IMR-90 (cell line): ENCODE results near the gene NAGPA. TPM values are rescaled to one million over a fixed set of nuclear protein-coding genes. Genes with fewer than 3 reads are reported as not detected.

Experiments
- ATAC-seq: fragments of 200-7000 bp; cut with Tn5 transposase; 2 replicates; pipeline ENCODE4 v1.9.1; 2020; ENCODE audit warnings: low read depth, mild to moderate bottlenecking, moderate library complexity
- BruUV-seq: library from RNA; stranded (reverse); fragments of 400-500 nt; replicated peaks from 2 replicates; lab custom pipeline; 2021; lab: Mats Ljungman, UMichigan
- CTCF ChIA-PET: fragments of 300-600 bp; formaldehyde crosslinking; extraction: SDS; loops from one replicate; lab custom pipeline; 2021; ENCODE audit warnings: antibody characterized with exemption; lab: Yijun Ruan, JAX
- POLR2A ChIA-PET: fragments of 300-600 bp; sonication (Branson Sonifier 250); formaldehyde crosslinking; loops from one replicate; lab custom pipeline; 2022; ENCODE audit warnings: antibody characterized with exemption; ENCODE audit not compliant: unreplicated experiment; lab: Charles Lee
- DNase-seq: peaks from one replicate; pipeline ENCODE4 v3.0.0; 2013
- H2AFZ ChIP-seq: replicated peaks from 2 replicates; pipeline ENCODE3; 2013; ENCODE audit warnings: low read length, mild to moderate bottlenecking; ENCODE audit not compliant: poor library complexity
- H2AK5ac ChIP-seq: 2 replicates; pipeline ENCODE4 v1.6.1; 2013; ENCODE audit warnings: low read depth, low read length, inconsistent platforms
- H2AK9ac ChIP-seq: replicated peaks from 2 replicates; pipeline ENCODE3; 2013; ENCODE audit warnings: mild to moderate bottlenecking, low read depth, low read length, moderate library complexity; ENCODE audit not compliant: poor library complexity
- H2BK120ac ChIP-seq: 2 replicates; pipeline ENCODE4 v1.6.1; 2013; ENCODE audit warnings: low read depth, low read length, inconsistent platforms
- H2BK15ac ChIP-seq: 3 replicates; pipeline ENCODE4 v1.6.1; 2013; ENCODE audit warnings: low read depth, low read length, inconsistent platforms
- H2BK20ac ChIP-seq: 2 replicates; pipeline ENCODE4 v1.6.1; 2013; ENCODE audit warnings: low read depth, mild to moderate bottlenecking, inconsistent platforms, low read length, moderate library complexity
- H2BK5ac ChIP-seq: 2 replicates; pipeline ENCODE4 v1.6.1; 2013; ENCODE audit warnings: mild to moderate bottlenecking, low read depth, low read length, inconsistent platforms; ENCODE audit not compliant: poor library complexity, severe bottlenecking
- H3K14ac ChIP-seq: replicated peaks from 2 replicates; pipeline ENCODE4 v1.6.1; 2013; ENCODE audit warnings: low read depth, low read length, inconsistent platforms
- H3K18ac ChIP-seq: 2 replicates; pipeline ENCODE4 v1.6.1; 2013; ENCODE audit warnings: low read depth, low read length, control low read depth
- H3K23ac ChIP-seq: 2 replicates; pipeline ENCODE4 v1.6.1; 2013; ENCODE audit warnings: low read depth, low read length, inconsistent platforms
- H3K27ac ChIP-seq: 2 replicates; pipeline ENCODE4 v1.5.1; 2013; ENCODE audit warnings: mild to moderate bottlenecking, control low read depth, low read length; ENCODE audit not compliant: insufficient read depth
- H3K27me3 ChIP-seq: 2 replicates; pipeline ENCODE4 v1.6.1; 2013; ENCODE audit warnings: low read length; ENCODE audit not compliant: control insufficient read depth, insufficient read depth
- H3K36me3 ChIP-seq: 2 replicates; pipeline ENCODE4 v1.6.1; 2013; ENCODE audit warnings: low read length, mixed read lengths; ENCODE audit not compliant: control insufficient read depth, insufficient read depth
- H3K4ac ChIP-seq: 2 replicates; pipeline ENCODE4 v1.6.1; 2013; ENCODE audit warnings: low read depth, low read length, inconsistent platforms
- H3K4me1 ChIP-seq: 2 replicates; pipeline ENCODE4 v1.6.1; 2013; ENCODE audit warnings: low read length, mixed read lengths; ENCODE audit not compliant: control insufficient read depth, insufficient read depth
- H3K4me2 ChIP-seq: 2 replicates; pipeline ENCODE4 v1.6.1; 2013; ENCODE audit warnings: low read depth, mild to moderate bottlenecking, control low read depth, low read length, moderate library complexity
- H3K4me3 ChIP-seq: 2 replicates; pipeline ENCODE4 v1.5.1; 2013; ENCODE audit warnings: low read depth, mild to moderate bottlenecking, control low read depth, low read length, moderate library complexity; ENCODE audit not compliant: insufficient read depth
- H3K56ac ChIP-seq: 2 replicates; pipeline ENCODE4 v1.6.1; 2013; ENCODE audit warnings: low read length, inconsistent platforms; ENCODE audit not compliant: insufficient read depth; ENCODE audit errors: extremely low read depth
- H3K79me1 ChIP-seq, 2 experiments: 2 replicates each; pipeline ENCODE4 v1.6.1; 2013; ENCODE audit warnings: low read length in 2 of 2, inconsistent platforms in 1 of 2, low read depth in 1 of 2
- H3K9ac ChIP-seq: 2 replicates; pipeline ENCODE4 v1.6.1; 2013; ENCODE audit warnings: low read depth, low read length, control low read depth
- H3K9me1 ChIP-seq: 2 replicates; pipeline ENCODE4 v1.6.1; 2013; ENCODE audit warnings: low read length, inconsistent platforms; ENCODE audit not compliant: insufficient read depth
- H3K9me3 ChIP-seq: 2 replicates; pipeline ENCODE4 v1.6.1; 2013; ENCODE audit warnings: low read length; ENCODE audit not compliant: control insufficient read depth, insufficient read depth
- H4K20me1 ChIP-seq: 2 replicates; pipeline ENCODE4 v1.6.1; 2013; ENCODE audit warnings: low read length, inconsistent platforms; ENCODE audit not compliant: insufficient read depth
- H4K5ac ChIP-seq: 2 replicates; pipeline ENCODE4 v1.6.1; 2013; ENCODE audit warnings: mild to moderate bottlenecking, low read depth, low read length, control low read depth
- H4K8ac ChIP-seq, 2 experiments: 2 replicates each; pipeline ENCODE4 v1.6.1; 2013; ENCODE audit warnings: low read depth in 2 of 2, low read length in 2 of 2, control low read depth in 1 of 2, inconsistent platforms in 1 of 2
- H4K91ac ChIP-seq: 2 replicates; pipeline ENCODE4 v1.6.1; 2013; ENCODE audit warnings: low read depth, low read length, inconsistent platforms; ENCODE audit not compliant: insufficient read depth
- BHLHE40 ChIP-seq: fragments of 150-350 bp; IDR thresholded peaks from 2 replicates; pipeline ENCODE4 v1.6.1; 2016; ENCODE audit warnings: mild to moderate bottlenecking, low read depth, low read length
- CEBPB ChIP-seq: IDR thresholded peaks from 2 replicates; pipeline ENCODE4 v1.6.1; 2012; ENCODE audit warnings: low read depth, low read length, improper control_type of control experiment
- CHD1 ChIP-seq: IDR thresholded peaks from 2 replicates; pipeline ENCODE4 v1.6.1; 2012; ENCODE audit warnings: low read depth, low read length, improper control_type of control experiment
- CTCF ChIP-seq: conservative IDR thresholded peaks from 2 replicates; pipeline ENCODE4 v1.5.1; 2012; ENCODE audit warnings: mild to moderate bottlenecking, low read depth, low read length, improper control_type of control experiment
- ELK1 ChIP-seq: fragments of 150-350 bp; IDR thresholded peaks from 2 replicates; pipeline ENCODE4 v1.6.1; 2016; ENCODE audit warnings: low read depth, mild to moderate bottlenecking, low read length, moderate library complexity, borderline replicate concordance
- FOS ChIP-seq: fragments of 150-350 bp; IDR thresholded peaks from 2 replicates; pipeline ENCODE4 v1.6.1; 2016; ENCODE audit warnings: low read depth, low read length
- MAFK ChIP-seq: IDR thresholded peaks from 2 replicates; pipeline ENCODE4 v1.6.1; 2012; ENCODE audit warnings: low read depth, low read length, improper control_type of control experiment
- MAZ ChIP-seq: IDR thresholded peaks from 2 replicates; pipeline ENCODE4 v1.6.1; 2012; ENCODE audit warnings: low read depth, mild to moderate bottlenecking, low read length, improper control_type of control experiment, moderate library complexity, borderline replicate concordance
- MXI1 ChIP-seq: IDR thresholded peaks from 2 replicates; pipeline ENCODE4 v1.6.1; 2012; ENCODE audit warnings: low read depth, mild to moderate bottlenecking, low read length, moderate library complexity, borderline replicate concordance
- NFE2L2 ChIP-seq: fragments of 150-350 bp; IDR thresholded peaks from 2 replicates; pipeline ENCODE4 v1.6.1; 2016; ENCODE audit warnings: low read depth, mild to moderate bottlenecking, low read length
- POLR2A ChIP-seq: IDR thresholded peaks from 2 replicates; pipeline ENCODE4 v1.6.1; 2012; ENCODE audit warnings: mild to moderate bottlenecking, low read depth, low read length
- RAD21 ChIP-seq: IDR thresholded peaks from 2 replicates; pipeline ENCODE4 v1.6.1; 2012; ENCODE audit warnings: low read length, improper control_type of control experiment
- RCOR1 ChIP-seq: IDR thresholded peaks from 2 replicates; pipeline ENCODE4 v1.6.1; 2012; ENCODE audit warnings: mild to moderate bottlenecking, low read length, improper control_type of control experiment; ENCODE audit not compliant: insufficient replicate concordance
- RFX5 ChIP-seq: IDR thresholded peaks from 2 replicates; pipeline ENCODE4 v1.8.0; 2012; ENCODE audit warnings: low read depth, mild to moderate bottlenecking, low read length, moderate library complexity
- SMC3 ChIP-seq: fragments of 150-350 bp; IDR thresholded peaks from 2 replicates; pipeline ENCODE4 v1.6.1; 2016; ENCODE audit warnings: low read depth, mild to moderate bottlenecking, antibody characterized with exemption, low read length, moderate library complexity
- USF2 ChIP-seq: fragments of 150-350 bp; IDR thresholded peaks from 2 replicates; pipeline ENCODE4 v1.6.1; 2017; ENCODE audit warnings: mild to moderate bottlenecking, antibody characterized with exemption, low read length, low read depth
- WGBS, 2 experiments: methylation state at CpG; one replicate each; pipeline versions ENCODE4 v1.1.5 to v1.1.7; 2013; ENCODE audit warnings: missing lambda C conversion rate in 2 of 2; ENCODE audit not compliant: insufficient read length in 1 of 2; ENCODE audit errors: extremely low coverage in 2 of 2; 5-methylcytosine and 5-hydroxymethylcytosine counted together
- dilution Hi-C: fragments of 300-500 bp; cut with HindIII; formaldehyde crosslinking; loops from one replicate; pipeline ENCODE4 v1.14.3; 2018; ENCODE audit warnings: low sequenced_read_pairs; ENCODE audit not compliant: unreplicated experiment
- in situ Hi-C: fragments of 300-500 bp; cut with MboI; formaldehyde crosslinking; loops from 3 replicates; pipeline ENCODE4 v1.14.3; 2019; ENCODE audit warnings: low sequenced_read_pairs, inconsistent platforms, mixed read lengths
- intact Hi-C: fragments of 100-400 bp; cut with micrococcal nuclease; formaldehyde crosslinking; loops from 2 replicates; pipeline ENCODE4 v1.10.0; 2022
- polyA plus RNA-seq, 3 experiments: library from polyadenylated mRNA; depleted of rRNA; stranded (reverse); fragments of >200 nt; gene quantifications; 2 replicates each; pipeline ENCODE4 v1.2.3, GENCODE V29; 2012; ENCODE audit warnings: low replicate concordance in 1 of 3
- total RNA-seq: library from RNA; depleted of rRNA; stranded (reverse); fragments of >200 nt; gene quantifications from 2 replicates; pipeline ENCODE4 v1.2.3, GENCODE V29; 2012

Gene NAGPA
- total and polyA plus RNA-seq, 2 of the 4 experiments (the other 2 are of a cell fraction), result 6.5 to 12.2 TPM

GRCh38 chr16:5069048-5069447 is 35.3 kb upstream of the NAGPA start:
- H4K8ac ChIP-seq, result no peak overlapping the region
- DNase-seq (no peak), ATAC-seq (no peak)
- no peak overlapping the region for H3K4me3 ChIP-seq
- peaks cover 14% of the 10 kb centered on the region for H3K27me3 ChIP-seq
- no peak overlapping the region for H2BK5ac ChIP-seq
- H3K4me2 ChIP-seq, result no peak overlapping the region
- no peak overlapping the region for H4K5ac ChIP-seq
- no peak overlapping the region for H3K27ac ChIP-seq
- POLR2A ChIA-PET, result no interaction called here
- BruUV-seq, result no TSS peak
- no peak overlapping the region for H3K56ac ChIP-seq
- H3K4me1 ChIP-seq, result peaks cover 9% of the 10 kb centered on the region; the same call in 1 of the 2 replicates
- H3K14ac ChIP-seq, result no peak overlapping the region
- no peak overlapping the region for H3K18ac ChIP-seq
- no peaks in the 10 kb centered on the region for H3K9me3 ChIP-seq
- no peak overlapping the region for H3K9ac ChIP-seq
- CTCF ChIA-PET, result no interaction called here
- intact Hi-C loops (no loop called here), in situ Hi-C loops (no loop called here), dilution Hi-C loops (no loop called here)
- no peak overlapping the region for H2BK15ac ChIP-seq
- H2AFZ ChIP-seq, result no peak overlapping the region
- no peak overlapping the region for H3K4ac ChIP-seq
- peaks cover 12% of the 10 kb centered on the region for H3K9me1 ChIP-seq
- no peak overlapping the region for H2BK20ac ChIP-seq
- no peaks in the 10 kb centered on the region for H4K20me1 ChIP-seq
- no peak for TF ChIP-seq RFX5
- TF ChIP-seq FOS, result no peak
- no peak for TF ChIP-seq ELK1
- no peak for TF ChIP-seq RAD21
- TF ChIP-seq CTCF, result no peak
- no peak for TF ChIP-seq CHD1
- TF ChIP-seq POLR2A, result no peak
- no peak for TF ChIP-seq MXI1
- no peak for TF ChIP-seq NFE2L2
- TF ChIP-seq SMC3, result no peak
- TF ChIP-seq MAZ, result no peak
- no peak for TF ChIP-seq BHLHE40
- TF ChIP-seq CEBPB, result no peak
- TF ChIP-seq MAFK, result no peak
- TF ChIP-seq USF2, result no peak
- TF ChIP-seq RCOR1, result no peak
- H2AK5ac ChIP-seq, result no peak overlapping the region
- H4K91ac ChIP-seq, result no peak overlapping the region
- no peak overlapping the region for H2AK9ac ChIP-seq
- no peak overlapping the region for H2BK120ac ChIP-seq
- H3K36me3 ChIP-seq, result no peaks in the 10 kb centered on the region
- WGBS, 2 experiments, result 40% methylated on average over 1 of the region's 9 CpGs; no CpG with 5 or more reads in 1 of the 2 experiments
- H3K79me1 ChIP-seq, result peaks cover 0 to 19% of the 10 kb centered on the region in 2 experiments; a peak in 3 of 4 replicates
- H3K23ac ChIP-seq, result no peak overlapping the region
